Embryonic facial prominence (tissue), 1 donor: ENCODE measurements around the gene FUT4.
"Not testable (repeated sequence)": the region's sequence is repeated elsewhere in the genome, so short reads cannot be mapped to it uniquely, and the experiment has no call there.

Experiments
- DNase-seq: peaks from one replicate; pipeline ENCODE4 v3.0.0-alpha.2; 2016; ENCODE audit errors: extremely low spot score

Gene FUT4

DNA sequence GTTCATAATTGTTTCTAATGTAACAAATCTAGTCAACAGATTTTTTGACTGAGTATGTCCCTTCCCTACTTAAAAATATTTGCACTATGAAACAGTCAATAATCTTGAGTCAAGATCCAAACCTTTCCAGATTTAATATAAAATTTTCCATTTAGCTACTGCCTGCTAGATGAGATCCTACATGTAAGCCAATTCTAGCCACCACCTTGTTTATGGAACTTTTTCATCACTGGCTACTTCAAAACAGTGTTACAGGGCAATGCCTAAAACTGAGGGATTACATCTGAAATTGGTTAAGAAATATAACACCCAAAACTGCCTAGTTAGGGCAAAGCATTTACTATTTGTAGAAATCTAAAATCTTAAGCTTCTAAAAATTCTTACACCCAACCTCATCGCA lies 10.5 kb upstream of the FUT4 start:
- no peak for DNase-seq

DNA sequence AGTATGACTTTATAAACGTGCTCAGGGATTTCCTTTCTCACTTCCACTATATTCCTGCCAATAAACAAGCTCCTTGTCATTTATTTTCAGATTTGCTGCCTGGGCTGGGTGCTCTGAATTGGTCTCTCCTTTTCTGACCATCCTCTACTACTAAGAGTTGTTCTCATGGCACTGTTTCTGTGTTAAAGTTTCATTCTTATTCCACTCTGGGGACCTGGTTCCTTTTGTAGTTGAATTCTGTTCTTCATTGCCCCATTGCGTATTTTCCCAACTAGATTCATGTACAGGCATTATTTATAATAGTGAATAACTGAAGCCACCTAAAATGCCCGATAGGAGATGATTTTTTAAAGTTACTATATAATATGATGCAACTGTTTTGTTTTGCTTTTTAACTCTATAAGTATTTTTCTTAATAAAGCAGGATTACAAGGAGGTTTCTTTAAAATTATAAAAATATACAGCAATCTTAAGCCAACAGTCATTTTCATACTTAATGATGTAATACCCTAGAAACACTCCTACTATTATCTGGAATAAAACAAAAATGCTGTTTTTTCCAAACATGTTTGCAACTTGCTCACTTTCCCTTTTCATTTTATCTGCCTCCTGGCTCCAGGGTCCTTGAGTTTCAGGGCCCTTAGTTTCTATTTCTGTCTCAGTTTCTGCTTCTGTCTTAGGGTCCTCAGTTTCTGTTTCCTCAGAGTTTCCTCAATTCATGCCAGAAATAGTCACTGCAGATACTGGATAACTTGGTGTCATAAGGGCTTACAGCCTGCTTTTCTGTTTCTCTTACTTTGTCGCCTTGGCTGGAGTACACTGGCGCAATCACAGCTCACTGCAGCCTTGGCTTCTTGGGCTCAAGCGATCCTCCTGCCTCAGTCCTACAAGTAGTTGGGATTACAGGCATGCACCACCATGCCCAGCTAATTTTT lies 9.8 kb upstream of the FUT4 start:
- DNase-seq, result no peak

DNA sequence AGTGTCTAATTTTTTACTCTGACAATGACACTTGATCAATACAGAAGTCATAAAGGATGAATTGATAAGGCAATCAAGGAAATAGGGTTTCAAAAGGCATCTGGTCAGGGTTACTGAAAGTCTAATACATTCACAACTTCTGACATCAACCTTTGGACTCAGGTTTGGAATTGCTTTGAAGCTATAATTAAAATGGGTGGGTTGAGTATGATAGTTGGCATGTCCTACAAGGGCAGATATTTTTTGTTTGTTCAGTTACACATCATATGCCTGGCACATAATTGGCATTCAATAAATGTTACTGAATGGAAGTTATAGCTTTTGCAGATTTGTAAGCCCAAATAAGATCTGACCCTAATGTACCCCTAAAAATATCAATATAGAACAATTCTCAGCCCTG lies 7.3 kb upstream of the FUT4 start:
- DNase-seq, result no peak

DNA sequence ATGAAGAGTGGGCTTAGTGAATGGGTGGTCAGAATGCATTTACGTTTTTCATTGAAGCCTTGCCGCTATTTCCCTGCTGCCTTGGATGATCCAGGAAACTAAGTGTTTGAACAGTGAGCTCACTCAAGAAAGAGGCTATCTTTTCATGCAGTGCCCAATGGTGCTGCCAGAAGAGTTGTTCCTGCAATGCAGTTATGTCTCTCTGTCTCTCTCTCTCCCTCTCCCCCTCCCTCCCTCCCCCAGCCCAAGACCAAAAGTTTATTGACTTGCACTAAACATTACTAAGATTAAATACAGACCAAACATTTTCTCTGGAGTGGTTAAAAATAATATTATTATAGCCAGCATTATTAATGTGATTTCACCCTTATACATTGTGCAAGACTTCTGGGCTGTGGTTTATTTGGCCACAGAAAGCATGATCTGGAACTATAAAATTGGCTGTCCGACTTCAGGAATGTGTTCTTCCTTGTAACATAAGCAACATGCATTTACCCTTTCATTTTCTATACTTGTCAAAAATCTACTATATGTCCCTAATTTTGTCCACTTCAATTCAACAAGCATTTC lies 6.6 kb upstream of the FUT4 start:
- no peak for DNase-seq

DNA sequence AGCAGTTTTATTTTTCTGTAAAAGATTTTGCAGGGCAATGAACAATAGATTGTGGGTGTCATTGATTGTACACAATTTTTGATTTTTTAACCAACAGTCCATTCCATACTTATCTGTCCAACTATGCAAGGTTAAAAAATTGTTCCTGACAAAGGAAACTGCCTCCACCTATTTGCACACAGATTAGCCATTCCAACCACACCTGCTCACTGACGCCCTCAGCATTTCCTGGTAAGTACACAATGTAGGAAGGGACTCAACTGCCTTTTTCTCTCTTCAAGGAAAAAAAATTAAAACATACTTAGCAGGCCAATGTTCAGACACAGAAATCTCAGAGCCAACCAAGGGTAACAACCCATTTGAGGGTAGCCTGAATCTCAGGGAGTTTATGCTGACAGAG lies 4.3 kb upstream of the FUT4 start:
- DNase-seq, result no peak

- no peak for DNase-seq
Observed at GRCh38 chr11:94544646-94545263, 1.0 kb downstream of the FUT4 start.

DNA sequence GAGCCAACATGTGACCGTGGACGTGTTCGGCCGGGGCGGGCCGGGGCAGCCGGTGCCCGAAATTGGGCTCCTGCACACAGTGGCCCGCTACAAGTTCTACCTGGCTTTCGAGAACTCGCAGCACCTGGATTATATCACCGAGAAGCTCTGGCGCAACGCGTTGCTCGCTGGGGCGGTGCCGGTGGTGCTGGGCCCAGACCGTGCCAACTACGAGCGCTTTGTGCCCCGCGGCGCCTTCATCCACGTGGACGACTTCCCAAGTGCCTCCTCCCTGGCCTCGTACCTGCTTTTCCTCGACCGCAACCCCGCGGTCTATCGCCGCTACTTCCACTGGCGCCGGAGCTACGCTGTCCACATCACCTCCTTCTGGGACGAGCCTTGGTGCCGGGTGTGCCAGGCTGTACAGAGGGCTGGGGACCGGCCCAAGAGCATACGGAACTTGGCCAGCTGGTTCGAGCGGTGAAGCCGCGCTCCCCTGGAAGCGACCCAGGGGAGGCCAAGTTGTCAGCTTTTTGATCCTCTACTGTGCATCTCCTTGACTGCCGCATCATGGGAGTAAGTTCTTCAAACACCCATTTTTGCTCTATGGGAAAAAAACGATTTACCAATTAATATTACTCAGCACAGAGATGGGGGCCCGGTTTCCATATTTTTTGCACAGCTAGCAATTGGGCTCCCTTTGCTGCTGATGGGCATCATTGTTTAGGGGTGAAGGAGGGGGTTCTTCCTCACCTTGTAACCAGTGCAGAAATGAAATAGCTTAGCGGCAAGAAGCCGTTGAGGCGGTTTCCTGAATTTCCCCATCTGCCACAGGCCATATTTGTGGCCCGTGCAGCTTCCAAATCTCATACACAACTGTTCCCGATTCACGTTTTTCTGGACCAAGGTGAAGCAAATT lies 1.8 kb downstream of the FUT4 start:
- no peak for DNase-seq

- no peak for DNase-seq
Observed at GRCh38 chr11:94546162-94546470, 2.4 kb downstream of the FUT4 start.

GRCh38 chr11:94546886-94547285 lies 3.2 kb downstream of the FUT4 start:
- DNase-seq, result no peak

DNA sequence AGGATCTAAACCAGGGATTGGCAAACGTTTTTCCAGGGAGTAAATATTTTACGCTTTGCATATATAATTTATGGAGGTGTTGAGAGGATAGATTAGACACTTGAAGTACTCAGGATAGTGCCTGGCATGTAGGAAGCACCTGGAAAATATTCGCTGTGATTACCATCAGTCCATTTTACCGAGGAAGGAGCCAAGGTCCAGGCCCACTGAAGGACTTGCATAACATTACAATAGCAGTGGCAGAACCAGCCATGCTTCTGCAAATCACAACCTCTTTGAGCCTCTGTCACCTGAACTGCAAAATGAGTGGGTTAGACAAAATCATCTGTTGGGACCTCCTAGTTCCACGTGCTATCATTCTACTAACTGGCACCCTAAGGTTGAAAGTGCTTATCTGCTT lies 5.4 kb downstream of the FUT4 start:
- no peak for DNase-seq

DNA sequence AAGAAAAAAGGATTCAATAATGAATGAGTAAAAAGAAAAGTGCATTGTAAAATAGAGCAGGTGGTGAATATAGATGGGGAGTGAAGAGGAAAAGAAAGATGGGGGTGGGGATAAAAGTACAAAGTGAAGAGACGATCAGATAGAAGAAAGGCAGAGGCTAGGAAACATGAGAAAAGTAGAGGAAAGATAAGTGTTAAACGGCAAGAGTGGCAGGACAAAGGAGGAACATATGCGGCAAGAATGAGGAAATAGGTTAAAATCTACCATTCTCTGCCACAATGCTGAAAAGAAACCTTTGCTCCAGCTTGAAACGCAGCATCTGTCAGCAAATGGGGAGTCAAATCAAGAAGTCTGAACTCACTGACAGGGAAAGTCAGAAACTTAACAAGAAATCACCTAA lies 6.8 kb downstream of the FUT4 start:
- DNase-seq, result no peak

DNA sequence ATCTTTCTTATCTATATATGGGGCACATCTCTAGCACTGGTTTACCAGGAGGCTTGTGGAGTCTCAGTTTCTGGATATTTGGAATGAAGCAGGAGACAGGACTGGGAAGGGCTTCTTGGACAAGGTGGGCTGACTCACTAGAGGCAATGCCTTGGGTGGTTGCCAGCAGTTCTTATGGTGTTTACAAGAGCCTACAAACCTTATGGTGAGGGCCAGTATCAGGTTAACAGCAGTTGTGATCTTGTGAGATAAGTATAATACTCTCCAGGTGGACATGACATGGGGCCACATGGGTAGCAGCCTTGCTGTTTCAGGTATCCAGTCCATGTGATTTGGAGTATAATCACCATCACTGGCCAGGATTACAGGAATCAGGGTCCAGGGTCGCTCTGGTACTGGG lies 10.2 kb downstream of the FUT4 start:
- DNase-seq, result no peak

DNA sequence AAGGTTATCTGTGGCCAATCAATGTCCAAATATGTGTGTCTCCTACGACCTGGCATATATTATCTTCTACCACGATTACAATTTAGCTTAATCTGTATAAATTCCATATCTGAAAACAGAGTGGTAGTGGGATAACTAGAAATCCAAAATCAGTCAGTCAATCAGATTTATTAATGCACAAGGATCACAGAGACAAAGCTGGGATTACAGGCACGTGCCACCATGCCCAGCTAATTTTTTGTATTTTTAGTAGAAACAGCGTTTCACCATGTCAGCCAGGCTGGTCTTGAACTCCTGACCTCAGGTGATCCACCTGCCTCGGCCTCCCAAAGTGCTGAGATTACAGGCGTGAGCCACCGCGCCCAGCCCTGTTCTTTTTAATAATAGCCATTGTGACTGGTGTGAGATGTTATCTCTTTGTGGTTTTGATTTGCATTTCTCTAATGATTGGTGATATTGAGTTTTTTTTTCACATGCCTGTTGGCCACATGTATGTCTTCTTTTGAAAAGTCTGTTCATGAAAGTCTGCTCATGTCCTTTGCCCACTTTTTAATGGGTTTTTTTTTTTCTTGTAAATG lies 12.1 kb downstream of the FUT4 start:
- DNase-seq, result not testable (repeated sequence)

GRCh38 chr11:94557421-94557820 lies 13.7 kb downstream of the FUT4 start:
- no peak for DNase-seq

DNA sequence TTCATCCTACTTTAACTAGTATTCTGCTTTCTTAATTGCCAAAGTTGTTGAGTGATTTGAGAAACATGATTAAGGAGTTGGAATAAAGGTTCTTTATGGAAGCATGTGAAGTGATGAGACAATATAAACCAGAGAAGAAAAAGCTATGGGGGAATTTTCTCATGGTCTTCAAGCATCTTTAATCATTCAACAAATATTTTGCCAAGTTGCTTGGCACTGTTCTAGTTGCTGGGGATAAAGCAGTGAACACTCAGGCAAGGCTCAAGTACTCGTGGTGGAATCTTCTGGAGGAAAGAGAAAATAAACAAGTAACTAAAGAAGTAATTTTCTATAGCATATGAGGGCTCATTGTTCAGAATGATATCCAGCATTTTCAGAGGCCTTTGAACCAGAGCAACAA lies 14.3 kb downstream of the FUT4 start:
- no peak for DNase-seq

DNA sequence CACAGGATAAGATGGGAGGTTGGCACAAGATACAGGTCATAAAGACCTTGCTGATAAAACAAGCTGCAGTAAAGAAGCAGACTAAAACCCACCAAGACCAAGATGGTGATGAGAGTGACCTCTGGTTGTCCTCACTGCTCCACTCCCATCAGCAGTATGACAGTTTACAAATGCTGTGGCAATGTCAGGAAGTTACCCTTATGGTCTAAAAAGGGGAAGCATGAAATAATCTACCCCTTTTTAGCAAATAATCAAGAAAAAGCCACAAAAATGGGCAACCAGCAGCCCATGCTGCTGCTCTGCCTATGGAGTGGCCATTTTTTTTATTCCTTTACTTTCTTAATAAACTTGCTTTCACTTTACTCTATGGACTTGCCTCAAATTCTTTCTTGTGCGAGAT lies 14.7 kb downstream of the FUT4 start:
- DNase-seq, result no peak

DNA sequence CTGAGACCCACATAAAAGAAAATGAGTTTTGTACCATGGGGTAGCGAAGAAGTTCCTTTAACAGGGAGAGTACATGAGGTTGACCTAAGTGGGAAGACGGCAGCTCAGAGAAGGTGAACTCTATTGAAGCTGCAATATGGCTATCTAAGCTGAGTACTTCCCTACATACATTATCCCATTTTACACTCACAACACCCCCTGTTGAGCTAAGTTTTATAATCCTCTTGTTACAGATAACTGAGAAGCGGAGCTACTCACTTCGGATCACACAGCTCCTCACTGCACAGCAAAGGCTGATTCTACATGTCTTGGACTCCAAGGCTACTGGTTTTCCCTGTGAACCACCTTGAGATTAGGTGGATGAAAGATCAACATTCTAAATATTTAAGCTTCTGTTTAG lies 15.2 kb downstream of the FUT4 start:
- DNase-seq, result no peak

DNA sequence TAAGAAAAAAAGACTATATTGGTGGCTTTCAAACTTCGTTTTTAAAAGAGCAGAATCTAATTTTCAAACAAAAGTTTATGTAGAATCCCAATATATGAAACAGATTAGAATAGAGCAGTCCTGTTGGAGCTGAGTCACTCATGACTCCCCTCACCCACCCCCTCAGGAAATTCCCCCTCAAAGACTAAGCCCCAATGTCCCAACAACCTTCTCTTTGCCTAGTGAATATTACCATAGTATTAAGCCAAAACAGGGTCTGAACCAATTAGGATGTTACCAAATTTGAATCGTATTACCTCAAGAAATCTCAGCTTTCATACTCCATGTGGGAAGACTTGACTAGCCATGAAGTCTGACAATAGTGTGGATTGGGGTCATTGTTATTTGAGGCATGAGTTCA lies 15.6 kb downstream of the FUT4 start:
- DNase-seq, result no peak

DNA sequence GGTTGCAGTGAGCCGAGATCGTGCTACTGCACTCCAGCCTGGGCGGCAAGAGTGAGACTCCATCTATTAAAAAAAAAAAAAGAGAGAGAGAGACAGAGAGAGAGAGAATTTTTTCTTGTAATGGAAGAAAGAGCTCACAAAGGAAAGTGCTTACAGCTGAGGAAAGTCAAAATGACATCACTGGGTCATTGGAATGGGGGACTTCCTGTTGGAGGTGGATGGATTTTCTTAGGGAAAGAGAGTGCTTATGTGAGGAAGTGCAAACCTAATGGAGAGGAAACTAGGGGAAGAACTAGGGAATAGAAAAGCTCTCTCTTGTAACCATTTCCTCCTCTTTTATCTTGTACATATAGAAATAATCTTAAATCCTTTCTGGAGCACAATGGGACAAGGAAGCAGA lies 17.1 kb downstream of the FUT4 start:
- DNase-seq, result no peak

- no peak for DNase-seq
Observed at GRCh38 chr11:94563176-94563847, 19.6 kb downstream of the FUT4 start.

- DNase-seq, result no peak
Observed at GRCh38 chr11:94563848-94564467, 20.2 kb downstream of the FUT4 start.
